ENCODE data around the gene DEFB123.
A peak's percentile ranks its signal among the peaks of the same experiment; 100 is the strongest.

DEFB123 gene

GRCh38 chr20:31494131-31494530 is 53.7 kb downstream of the DEFB123 start:
- Histone ChIP-seq H3K27ac (ENCODE audit: poor library complexity, severe bottlenecking) (no peak overlapping the region), H3K27me3 (ENCODE audit: insufficient read depth, poor library complexity, severe bottlenecking) (peaks cover 10% of the 10 kb centered on the region), H3K36me3 (ENCODE audit: low read depth) (no peaks in the 10 kb centered on the region), H3K9me3 (ENCODE audit: severe bottlenecking) (no peaks in the 10 kb centered on the region), H3K4me3 (ENCODE audit: severe bottlenecking) (no peak overlapping the region), H3K4me1 (ENCODE audit: insufficient read depth, poor library complexity, severe bottlenecking) (no peaks in the 10 kb centered on the region)
- TF ChIP-seq, protein P1, sequence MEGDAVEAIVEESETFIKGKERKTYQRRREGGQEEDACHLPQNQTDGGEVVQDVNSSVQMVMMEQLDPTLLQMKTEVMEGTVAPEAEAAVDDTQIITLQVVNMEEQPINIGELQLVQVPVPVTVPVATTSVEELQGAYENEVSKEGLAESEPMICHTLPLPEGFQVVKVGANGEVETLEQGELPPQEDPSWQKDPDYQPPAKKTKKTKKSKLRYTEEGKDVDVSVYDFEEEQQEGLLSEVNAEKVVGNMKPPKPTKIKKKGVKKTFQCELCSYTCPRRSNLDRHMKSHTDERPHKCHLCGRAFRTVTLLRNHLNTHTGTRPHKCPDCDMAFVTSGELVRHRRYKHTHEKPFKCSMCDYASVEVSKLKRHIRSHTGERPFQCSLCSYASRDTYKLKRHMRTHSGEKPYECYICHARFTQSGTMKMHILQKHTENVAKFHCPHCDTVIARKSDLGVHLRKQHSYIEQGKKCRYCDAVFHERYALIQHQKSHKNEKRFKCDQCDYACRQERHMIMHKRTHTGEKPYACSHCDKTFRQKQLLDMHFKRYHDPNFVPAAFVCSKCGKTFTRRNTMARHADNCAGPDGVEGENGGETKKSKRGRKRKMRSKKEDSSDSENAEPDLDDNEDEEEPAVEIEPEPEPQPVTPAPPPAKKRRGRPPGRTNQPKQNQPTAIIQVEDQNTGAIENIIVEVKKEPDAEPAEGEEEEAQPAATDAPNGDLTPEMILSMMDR (IDR thresholded peaks at IDR 0.05; ENCODE audit: poor library complexity, severe bottlenecking) = peak; percentile 47
- ATAC-seq (ENCODE audit: low read depth) = peak; percentile 33; the same call in 2 of the 3 replicates
- DNase-seq (ENCODE audit: low spot score) = no peak

DNA sequence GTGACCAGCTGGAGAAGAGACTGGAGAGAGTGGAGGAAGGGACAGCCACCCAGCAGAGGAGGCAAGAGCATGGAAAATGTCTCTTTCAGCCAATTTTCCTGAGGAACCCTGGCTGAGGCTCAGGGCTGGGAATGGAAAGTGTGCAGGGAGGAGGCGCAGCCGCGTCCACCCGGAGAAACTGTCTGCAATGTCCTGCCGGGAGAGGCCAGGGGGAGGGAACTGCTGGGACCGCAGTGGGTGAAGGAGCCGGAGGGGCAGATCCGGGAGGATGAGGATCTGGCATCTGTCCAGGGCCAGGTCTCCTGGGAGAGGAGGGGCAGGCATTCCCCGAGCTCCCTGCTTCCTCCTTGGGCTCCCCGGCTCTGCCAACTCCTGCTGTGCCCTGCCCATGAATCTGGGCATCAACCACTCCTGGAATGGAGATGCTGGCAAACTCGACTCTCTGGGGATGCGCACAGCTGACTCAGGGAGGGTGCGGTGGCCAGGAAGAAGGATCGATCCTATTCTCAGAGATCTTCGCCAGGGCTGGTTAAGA is 56.4 kb downstream of the DEFB123 start:
- Histone ChIP-seq H3K36me3 (ENCODE audit: low read depth) (no peaks in the 10 kb centered on the region), H3K4me1 (ENCODE audit: insufficient read depth, poor library complexity, severe bottlenecking) (no peaks in the 10 kb centered on the region), H3K4me3 (ENCODE audit: severe bottlenecking) (no peak overlapping the region), H3K9me3 (ENCODE audit: severe bottlenecking) (no peaks in the 10 kb centered on the region), H3K27ac (ENCODE audit: poor library complexity, severe bottlenecking) (no peak overlapping the region), H3K27me3 (ENCODE audit: insufficient read depth, poor library complexity, severe bottlenecking) (peaks cover 10% of the 10 kb centered on the region)
- DNase-seq (ENCODE audit: low spot score) (peak; percentile 84), ATAC-seq (ENCODE audit: low read depth) (peak; percentile 52)
- TF ChIP-seq, protein P1 (IDR thresholded peaks at IDR 0.05; ENCODE audit: poor library complexity, severe bottlenecking) = no peak

- Histone ChIP-seq H3K4me3 (ENCODE audit: severe bottlenecking) (no peak overlapping the region), H3K27ac (ENCODE audit: poor library complexity, severe bottlenecking) (no peak overlapping the region)
- ATAC-seq (ENCODE audit: low read depth) = no peak
These were observed 57.6 kb downstream of the DEFB123 start for GRCh38 chr20:31497838-31498540.

More at GRCh38 chr20:31497838-31498540, 57.6 kb downstream of the DEFB123 start:
- H3K4me1 ChIP-seq (ENCODE audit: insufficient read depth, poor library complexity, severe bottlenecking) = no peaks in the 10 kb centered on the region
- H3K9me3 ChIP-seq (ENCODE audit: severe bottlenecking) = no peaks in the 10 kb centered on the region
- TF ChIP-seq, protein P1 (IDR thresholded peaks at IDR 0.05; ENCODE audit: poor library complexity, severe bottlenecking) = no peak
- H3K36me3 ChIP-seq (ENCODE audit: low read depth) = no peaks in the 10 kb centered on the region
- no peak for DNase-seq (ENCODE audit: low spot score)
- peaks cover 10% of the 10 kb centered on the region for H3K27me3 ChIP-seq (ENCODE audit: insufficient read depth, poor library complexity, severe bottlenecking)
